GM12874 (cell line): ENCODE results near the gene TNFRSF1B.

ENCODE experiments used
- TF ChIP-seq, protein P1 (sequence below): IDR thresholded peaks from 2 replicates; pipeline ENCODE4 v1.5.1; 2011; ENCODE audit warnings: low read depth, mild to moderate bottlenecking, control low read depth, low read length, moderate library complexity; ENCODE audit not compliant: insufficient read depth

Gene TNFRSF1B

DNA sequence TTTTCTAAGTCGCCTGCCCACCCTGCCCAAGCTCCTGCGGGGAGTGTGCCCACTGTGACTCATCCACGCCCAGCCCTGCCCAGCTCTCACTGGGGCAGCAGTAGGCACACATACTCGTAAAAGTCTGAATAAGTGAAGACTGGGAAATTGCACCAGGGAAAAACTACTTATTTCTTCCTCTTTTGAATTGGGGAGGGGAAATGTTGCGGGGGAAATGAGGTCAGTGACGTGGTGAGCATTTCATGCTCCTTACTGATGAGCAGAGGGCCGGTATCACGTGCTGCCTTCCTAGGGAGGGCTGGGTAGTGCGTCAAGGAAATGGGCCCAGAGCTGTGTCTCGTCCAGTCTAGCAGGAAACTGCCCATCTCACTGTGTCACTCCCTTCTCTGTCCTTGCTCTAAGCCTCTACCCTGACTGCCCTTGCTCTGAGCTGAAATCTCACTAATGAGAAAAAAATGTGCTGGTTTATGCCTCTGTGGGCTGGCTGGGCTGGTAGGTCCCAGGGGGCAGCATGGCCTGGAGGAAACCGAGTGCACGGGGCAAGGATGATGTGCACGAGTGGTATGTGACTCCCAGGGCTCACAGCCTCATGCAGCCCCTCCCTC is 13.5 kb upstream of the TNFRSF1B start:
- TF ChIP-seq, protein P1, sequence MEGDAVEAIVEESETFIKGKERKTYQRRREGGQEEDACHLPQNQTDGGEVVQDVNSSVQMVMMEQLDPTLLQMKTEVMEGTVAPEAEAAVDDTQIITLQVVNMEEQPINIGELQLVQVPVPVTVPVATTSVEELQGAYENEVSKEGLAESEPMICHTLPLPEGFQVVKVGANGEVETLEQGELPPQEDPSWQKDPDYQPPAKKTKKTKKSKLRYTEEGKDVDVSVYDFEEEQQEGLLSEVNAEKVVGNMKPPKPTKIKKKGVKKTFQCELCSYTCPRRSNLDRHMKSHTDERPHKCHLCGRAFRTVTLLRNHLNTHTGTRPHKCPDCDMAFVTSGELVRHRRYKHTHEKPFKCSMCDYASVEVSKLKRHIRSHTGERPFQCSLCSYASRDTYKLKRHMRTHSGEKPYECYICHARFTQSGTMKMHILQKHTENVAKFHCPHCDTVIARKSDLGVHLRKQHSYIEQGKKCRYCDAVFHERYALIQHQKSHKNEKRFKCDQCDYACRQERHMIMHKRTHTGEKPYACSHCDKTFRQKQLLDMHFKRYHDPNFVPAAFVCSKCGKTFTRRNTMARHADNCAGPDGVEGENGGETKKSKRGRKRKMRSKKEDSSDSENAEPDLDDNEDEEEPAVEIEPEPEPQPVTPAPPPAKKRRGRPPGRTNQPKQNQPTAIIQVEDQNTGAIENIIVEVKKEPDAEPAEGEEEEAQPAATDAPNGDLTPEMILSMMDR: no peak

DNA sequence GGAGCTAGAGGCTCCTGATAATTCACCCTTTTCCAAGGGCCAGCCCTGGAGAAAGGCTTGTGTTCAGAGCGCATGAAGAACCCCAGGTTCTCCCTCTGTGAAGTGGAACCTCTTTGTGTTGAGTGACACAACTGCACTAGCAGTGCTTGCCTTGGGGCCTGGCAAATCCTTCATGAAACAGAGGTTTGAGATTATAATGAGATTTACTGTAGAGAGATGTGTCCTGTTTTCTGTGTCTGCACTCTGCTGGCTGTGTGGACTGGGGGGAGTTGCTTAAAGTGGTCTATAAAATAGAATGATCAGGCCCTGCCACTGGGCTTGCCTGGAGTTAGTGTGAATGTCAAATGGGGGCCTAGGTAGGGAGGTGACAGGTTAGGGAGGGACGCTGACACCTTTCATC is 11.5 kb upstream of the TNFRSF1B start:
- TF ChIP-seq, protein P1: no peak

DNA sequence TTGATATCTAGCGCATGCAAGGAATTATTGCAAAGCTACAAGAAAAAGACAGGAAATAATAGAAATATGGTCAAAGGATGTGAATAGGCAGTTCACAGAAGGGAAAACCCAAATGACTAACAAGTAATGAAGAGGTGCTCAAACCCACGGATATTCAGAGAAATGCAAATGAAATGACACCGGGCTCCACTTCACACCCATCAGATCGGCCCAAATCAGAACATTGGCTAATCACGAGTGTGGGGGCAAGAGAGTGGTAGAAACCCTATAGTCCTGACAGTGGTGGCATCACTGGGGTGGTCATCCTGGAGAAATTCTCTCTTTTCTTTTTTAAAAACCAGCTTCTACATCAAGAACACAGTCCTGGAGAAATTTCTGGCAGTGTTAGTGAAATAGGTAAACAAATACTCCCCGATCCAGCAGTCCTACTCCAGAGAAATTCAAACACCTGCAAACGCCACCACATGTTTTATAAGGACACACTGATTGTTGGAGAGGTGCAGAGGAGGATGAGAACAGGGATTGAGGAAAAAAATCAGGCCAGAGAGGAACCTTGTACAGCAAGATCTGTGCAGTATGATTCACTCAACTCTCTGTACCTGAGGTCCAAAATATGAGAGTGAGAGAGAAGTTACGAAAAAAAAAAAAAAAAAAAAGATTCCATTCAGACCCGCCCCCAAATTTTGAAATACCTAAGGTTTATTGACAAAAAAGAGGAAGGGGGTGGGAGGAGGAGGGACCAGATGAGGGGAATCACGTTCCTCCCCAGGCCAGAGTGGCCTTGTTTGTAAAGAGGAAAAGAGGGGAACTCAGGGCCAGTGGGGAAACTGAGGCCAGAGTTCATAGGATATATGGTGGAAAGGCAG is 9.2 kb upstream of the TNFRSF1B start:
- TF ChIP-seq, protein P1: no peak

DNA sequence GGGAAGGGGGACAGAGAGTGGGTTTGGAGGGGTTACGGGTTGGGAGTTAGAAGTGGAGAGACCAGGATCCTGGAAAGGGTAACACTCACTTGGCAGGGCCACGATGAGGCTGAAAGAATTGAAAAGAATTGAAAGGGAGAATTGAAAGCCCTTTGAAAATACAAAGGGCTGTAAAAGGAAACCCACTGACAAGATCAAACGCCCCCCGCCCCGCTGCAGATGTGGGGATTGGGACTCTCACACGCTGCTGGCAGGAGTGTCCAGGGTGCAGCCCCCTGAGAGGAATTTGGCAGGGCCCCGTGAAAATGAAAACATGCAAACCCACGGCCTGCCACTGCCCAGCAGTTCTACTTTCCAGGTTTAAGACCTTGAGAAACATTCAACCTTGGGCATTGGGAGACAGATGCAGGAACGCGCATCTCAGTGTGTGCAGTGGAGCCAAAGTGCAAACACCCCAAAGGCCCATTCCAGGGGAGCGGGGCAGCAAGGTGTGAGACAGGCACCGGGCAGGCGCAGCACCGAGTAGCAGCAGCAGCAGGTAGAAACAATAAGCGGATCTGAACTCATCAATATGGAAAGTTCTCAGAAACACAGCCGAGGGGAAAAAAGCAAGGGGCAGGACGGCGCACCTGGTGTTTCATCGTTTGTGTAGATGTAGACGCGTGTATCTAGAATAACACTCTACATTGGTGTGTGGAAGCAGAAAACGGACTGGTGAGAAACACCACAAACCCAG is 8.3 kb upstream of the TNFRSF1B start:
- TF ChIP-seq, protein P1: no peak

DNA sequence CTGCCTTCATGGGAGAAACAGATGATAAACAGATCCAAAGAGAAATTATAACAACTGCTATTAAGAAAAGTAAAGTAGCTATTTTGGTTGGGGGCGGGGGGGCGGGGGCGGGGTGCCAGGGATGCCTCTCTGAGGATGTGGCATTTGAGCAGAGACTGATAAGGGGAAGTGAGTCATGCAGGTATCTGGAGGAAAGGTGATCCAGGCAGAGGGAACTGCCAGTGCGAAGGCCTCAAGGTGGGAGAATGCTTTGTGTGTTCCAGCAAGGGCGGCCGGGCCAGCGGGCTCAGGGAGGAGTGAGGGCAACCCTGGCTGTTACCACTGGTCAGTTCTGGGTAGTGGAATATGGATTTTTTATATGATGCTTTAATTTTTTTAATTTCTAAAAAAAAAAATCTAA is 7.0 kb upstream of the TNFRSF1B start:
- TF ChIP-seq, protein P1: no peak

DNA sequence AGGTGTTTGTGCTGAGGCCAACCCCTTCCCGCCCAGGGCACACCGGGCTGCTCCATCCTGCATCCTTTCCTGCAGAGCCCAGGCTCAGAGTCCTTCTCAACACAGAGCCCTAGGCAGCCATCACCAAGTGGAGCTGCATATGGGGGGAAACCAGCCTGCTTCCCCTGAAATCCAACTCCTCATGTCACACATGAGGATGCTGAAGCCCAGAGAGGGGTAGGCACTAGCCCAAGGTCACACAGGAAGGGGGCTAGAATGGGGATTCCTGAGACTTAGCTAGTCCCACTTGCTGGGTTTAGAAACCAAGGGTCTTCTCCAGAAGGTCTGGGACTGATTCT is 5.5 kb upstream of the TNFRSF1B start:
- TF ChIP-seq, protein P1: no peak
